GM12874 (cell line): ENCODE measurements around the gene SHKBP1.

ENCODE experiments used
- TF ChIP-seq, protein P1 (sequence below): IDR thresholded peaks from 2 replicates; pipeline ENCODE4 v1.5.1; 2011; ENCODE audit warnings: low read depth, mild to moderate bottlenecking, control low read depth, low read length, moderate library complexity; ENCODE audit not compliant: insufficient read depth

Gene SHKBP1

DNA sequence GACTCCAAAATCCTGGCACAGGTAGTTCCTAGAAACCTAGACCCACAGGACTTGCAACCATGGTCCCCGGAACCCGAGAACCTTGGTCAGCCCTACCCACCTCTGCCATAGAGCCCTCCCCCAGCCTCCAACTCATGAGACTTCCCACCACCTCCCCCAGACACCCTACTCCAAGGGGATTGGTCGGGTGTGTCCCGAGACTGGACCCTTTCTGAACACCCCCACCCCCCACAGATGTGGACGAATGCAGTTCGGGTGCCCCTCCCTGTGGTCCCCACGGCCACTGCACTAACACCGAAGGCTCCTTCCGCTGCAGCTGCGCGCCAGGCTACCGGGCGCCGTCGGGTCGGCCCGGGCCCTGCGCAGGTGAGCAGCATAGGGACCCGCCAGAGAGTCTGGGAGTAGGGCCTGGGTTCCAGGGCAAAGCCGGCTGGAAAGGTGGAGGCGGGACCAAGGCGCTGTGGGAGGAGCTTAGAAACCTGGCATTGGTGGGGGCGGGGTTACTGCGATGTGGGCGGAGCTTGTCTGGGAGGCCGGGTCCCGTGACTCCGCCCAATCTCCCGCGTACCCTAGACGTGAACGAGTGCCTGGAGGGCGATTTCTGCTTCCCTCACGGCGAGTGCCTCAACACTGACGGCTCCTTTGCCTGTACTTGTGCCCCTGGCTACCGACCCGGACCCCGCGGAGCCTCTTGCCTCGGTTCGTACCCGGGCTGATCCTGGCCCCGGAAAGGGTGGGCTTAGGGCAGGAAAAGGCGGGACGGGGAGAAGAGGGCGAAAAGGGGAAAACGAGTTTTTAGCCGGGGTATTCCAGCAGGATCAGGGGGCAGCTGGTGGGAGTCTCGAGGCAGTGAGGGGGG lies 36.4 kb downstream of the SHKBP1 start:
- TF ChIP-seq, protein P1, sequence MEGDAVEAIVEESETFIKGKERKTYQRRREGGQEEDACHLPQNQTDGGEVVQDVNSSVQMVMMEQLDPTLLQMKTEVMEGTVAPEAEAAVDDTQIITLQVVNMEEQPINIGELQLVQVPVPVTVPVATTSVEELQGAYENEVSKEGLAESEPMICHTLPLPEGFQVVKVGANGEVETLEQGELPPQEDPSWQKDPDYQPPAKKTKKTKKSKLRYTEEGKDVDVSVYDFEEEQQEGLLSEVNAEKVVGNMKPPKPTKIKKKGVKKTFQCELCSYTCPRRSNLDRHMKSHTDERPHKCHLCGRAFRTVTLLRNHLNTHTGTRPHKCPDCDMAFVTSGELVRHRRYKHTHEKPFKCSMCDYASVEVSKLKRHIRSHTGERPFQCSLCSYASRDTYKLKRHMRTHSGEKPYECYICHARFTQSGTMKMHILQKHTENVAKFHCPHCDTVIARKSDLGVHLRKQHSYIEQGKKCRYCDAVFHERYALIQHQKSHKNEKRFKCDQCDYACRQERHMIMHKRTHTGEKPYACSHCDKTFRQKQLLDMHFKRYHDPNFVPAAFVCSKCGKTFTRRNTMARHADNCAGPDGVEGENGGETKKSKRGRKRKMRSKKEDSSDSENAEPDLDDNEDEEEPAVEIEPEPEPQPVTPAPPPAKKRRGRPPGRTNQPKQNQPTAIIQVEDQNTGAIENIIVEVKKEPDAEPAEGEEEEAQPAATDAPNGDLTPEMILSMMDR, result no peak

DNA sequence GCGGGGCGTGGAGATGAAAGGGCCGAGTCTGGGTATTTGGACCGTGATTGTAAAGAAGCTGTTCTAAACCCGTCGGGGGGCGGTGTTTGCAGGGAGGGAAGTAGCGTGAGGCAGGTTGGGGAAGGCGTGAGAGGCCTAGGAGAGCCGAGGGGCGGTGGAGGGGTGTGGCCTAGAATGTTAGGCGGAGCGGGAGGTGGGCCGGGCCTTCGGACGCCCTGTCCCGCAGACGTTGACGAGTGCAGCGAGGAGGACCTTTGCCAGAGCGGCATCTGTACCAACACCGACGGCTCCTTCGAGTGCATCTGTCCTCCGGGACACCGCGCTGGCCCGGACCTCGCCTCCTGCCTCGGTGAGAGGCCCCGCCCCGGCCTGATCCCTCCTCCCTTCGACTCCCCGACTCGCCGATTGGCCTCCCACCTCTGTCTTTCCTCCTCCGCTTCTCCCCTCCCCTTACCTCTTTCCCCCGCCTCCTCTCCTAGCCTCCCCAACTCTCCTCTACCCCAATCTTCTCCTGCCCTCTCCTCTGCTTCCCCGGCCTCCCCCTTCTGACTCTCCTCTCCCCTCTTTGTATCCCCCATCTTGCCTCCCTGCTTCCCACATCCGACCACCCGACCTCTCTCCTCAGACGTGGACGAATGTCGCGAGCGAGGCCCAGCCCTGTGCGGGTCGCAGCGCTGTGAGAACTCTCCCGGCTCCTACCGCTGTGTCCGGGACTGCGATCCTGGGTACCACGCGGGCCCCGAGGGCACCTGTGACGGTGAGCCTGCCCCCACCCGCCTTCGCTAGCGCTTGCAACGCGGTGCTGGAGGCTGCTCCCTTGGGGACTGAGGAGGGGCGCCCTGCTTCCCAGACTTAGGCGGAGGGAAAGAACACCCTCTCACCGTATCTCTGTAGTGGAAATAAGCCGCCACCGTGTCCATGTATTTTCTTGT lies 37.3 kb downstream of the SHKBP1 start:
- TF ChIP-seq, protein P1, result no peak

DNA sequence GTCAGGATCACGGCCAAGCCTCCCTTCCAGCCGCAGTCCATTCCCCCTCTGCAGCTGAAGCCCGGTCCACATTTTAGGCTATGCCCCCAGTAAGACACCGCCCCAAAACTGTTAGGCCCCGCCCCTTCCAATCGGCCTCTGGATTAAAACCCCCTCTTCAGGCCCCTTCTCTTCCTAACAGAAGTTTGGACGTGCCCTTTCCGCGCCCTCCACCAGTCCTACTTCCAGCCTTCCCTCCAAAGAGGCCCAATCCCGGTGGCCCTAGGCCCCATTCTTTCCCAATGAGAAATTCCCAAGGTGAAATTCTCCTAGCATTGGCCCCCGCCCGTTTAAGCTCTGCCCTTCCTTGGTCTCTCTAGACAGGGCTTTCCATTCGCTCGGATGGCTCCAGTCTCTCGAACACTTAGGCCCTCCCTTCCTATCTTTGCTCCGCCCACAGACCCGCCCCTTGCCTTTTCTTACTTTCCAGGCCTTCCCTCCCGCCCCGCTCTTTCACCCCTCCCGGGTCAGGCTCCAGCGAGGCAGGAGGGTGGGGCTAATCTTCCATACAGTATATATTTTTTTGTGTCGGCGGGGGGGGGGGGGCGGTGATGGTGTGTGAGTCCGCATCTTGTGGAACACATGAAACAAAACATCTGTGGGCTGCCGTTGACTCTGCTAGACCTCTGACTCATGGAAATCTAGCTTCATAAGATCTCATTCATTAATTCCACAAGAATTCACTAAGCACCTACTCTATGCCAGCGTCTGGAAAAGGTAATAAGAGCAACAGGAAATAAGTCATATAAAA lies 38.1 kb downstream of the SHKBP1 start:
- TF ChIP-seq, protein P1, result no peak

DNA sequence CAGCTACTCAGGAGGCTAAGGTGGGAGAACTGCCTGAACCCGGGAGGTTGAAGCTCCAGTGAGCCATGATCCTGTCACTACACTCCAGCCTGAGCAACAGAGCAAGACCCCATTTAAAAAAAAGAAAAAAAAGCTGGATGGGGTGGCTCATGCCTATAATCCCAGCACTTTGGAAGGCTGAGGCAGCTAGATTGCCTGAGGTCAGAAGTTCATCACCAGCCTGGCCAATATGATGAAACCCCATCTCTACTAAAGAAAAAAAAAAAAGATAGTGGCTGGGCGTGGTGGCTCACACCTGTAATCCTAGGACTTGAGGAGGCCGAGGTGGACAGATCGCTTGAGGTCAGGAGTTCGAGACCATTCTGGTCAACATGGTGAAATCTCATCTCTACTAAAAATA lies 39.5 kb downstream of the SHKBP1 start:
- TF ChIP-seq, protein P1, result no peak

DNA sequence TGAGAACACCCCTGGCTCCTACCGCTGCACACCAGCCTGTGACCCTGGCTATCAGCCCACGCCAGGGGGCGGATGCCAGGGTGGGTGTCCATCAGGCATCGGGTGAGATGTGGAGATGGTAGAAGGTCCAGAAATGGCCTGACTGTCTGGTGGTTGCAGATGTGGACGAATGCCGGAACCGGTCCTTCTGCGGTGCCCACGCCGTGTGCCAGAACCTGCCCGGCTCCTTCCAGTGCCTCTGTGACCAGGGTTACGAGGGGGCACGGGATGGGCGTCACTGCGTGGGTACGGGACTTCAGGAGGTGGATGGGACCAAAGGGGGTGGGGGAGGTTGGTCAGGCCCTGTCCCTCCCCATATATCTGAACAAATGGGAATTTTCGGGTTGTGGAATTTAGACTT lies 40.3 kb downstream of the SHKBP1 start:
- TF ChIP-seq, protein P1, result no peak

DNA sequence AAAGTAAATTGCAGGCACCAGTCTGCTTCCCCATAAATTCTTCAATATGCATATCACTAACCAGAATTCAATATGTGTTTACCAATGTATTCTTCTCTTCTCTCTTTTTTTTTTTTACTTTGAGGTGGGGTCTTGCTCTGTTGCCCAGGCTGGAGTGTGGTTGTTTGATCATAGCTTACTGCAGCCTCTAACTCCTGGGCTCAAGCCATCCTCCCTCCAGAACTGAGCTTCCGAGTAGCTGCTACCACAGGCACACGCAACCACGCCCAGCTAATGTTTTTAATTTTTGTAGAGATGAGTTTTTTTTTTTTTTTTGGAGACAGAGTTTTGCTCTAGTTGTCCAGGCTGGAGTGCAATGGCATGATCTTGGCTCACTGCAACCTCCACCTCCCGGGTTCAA lies 41.3 kb downstream of the SHKBP1 start:
- TF ChIP-seq, protein P1, result no peak
